ENCODE data around the gene DUS1L.

DUS1L gene

GRCh38 chr17:82084373-82085030, 18.9 kb upstream of the DUS1L start:
- H3K36me3 ChIP-seq (ENCODE audit: control insufficient read depth, insufficient read depth, low read length), result peaks cover 67% of the 10 kb centered on the region
- no peak overlapping the region for H3K23ac ChIP-seq (ENCODE audit: low read length)
- no peak overlapping the region for H3K4me3 ChIP-seq (ENCODE audit: low read length)
- H3K79me2 ChIP-seq (ENCODE audit: control insufficient read depth, insufficient read depth, low read length), result peaks cover 2% of the 10 kb centered on the region
- WGBS (ENCODE audit: extremely low coverage, insufficient coverage, low lambda C conversion rate), result no CpG with 5 or more reads among the region's 31 CpGs
- no peak overlapping the region for H2BK5ac ChIP-seq (ENCODE audit: low read length)
- peaks cover 9% of the 10 kb centered on the region for H3K79me1 ChIP-seq (ENCODE audit: low read length)
- no peaks in the 10 kb centered on the region for H3K27me3 ChIP-seq (ENCODE audit: insufficient read depth, low read length, poor library complexity)
- no peak overlapping the region for H2BK15ac ChIP-seq (replicated peaks; ENCODE audit: low read depth)
- no peak overlapping the region for H3K4me2 ChIP-seq (ENCODE audit: low read length)
- no peak overlapping the region for H3K4ac ChIP-seq (ENCODE audit: low read depth, low read length)
- DNase-seq, result no peak
- H3K56ac ChIP-seq (ENCODE audit: low read length), result no peak overlapping the region
- no peak overlapping the region for H3K18ac ChIP-seq (ENCODE audit: low read length)
- H2AK5ac ChIP-seq (ENCODE audit: low read length), result no peak overlapping the region
- H3K4me1 ChIP-seq (ENCODE audit: control insufficient read depth, low read depth, low read length), result no peaks in the 10 kb centered on the region
- no peak overlapping the region for H4K8ac ChIP-seq (ENCODE audit: low read depth, low read length)
- no peak overlapping the region for H3K9ac ChIP-seq (ENCODE audit: low read length)
- no peak overlapping the region for H4K5ac ChIP-seq (ENCODE audit: low read length)
- no peak overlapping the region for H3K27ac ChIP-seq (ENCODE audit: low read depth, low read length)
- no peak overlapping the region for H2BK120ac ChIP-seq (ENCODE audit: low read depth, low read length)

GRCh38 chr17:82083533-82084359, 18.1 kb upstream of the DUS1L start:
- Histone ChIP-seq H3K4ac (ENCODE audit: low read depth, low read length) (no peak overlapping the region), H3K9ac (ENCODE audit: low read length) (no peak overlapping the region), H2AK5ac (ENCODE audit: low read length) (no peak overlapping the region), H3K4me1 (ENCODE audit: control insufficient read depth, low read depth, low read length) (no peaks in the 10 kb centered on the region), H3K27me3 (ENCODE audit: insufficient read depth, low read length, poor library complexity) (no peaks in the 10 kb centered on the region), H4K5ac (ENCODE audit: low read length) (no peak overlapping the region), H3K18ac (ENCODE audit: low read length) (no peak overlapping the region), H2BK15ac (replicated peaks; ENCODE audit: low read depth) (no peak overlapping the region), H2BK5ac (ENCODE audit: low read length) (no peak overlapping the region), H3K4me3 (ENCODE audit: low read length) (no peak overlapping the region), H3K79me2 (ENCODE audit: control insufficient read depth, insufficient read depth, low read length) (peaks cover 2% of the 10 kb centered on the region), H3K79me1 (ENCODE audit: low read length) (peaks cover 7% of the 10 kb centered on the region), H4K8ac (ENCODE audit: low read depth, low read length) (no peak overlapping the region), H3K36me3 (ENCODE audit: control insufficient read depth, insufficient read depth, low read length) (peaks cover 66% of the 10 kb centered on the region), H3K56ac (ENCODE audit: low read length) (no peak overlapping the region), H2BK120ac (ENCODE audit: low read depth, low read length) (no peak overlapping the region), H3K4me2 (ENCODE audit: low read length) (no peak overlapping the region), H3K27ac (ENCODE audit: low read depth, low read length) (no peak overlapping the region), H3K23ac (ENCODE audit: low read length) (no peak overlapping the region)
- DNase-seq, result no peak
- no CpG with 5 or more reads among the region's 55 CpGs for WGBS (ENCODE audit: extremely low coverage, insufficient coverage, low lambda C conversion rate)

GRCh38 chr17:82083009-82083408, 17.4 kb upstream of the DUS1L start:
- H3K4me1 ChIP-seq (ENCODE audit: control insufficient read depth, low read depth, low read length), result no peaks in the 10 kb centered on the region
- no peak overlapping the region for H4K8ac ChIP-seq (ENCODE audit: low read depth, low read length)
- no peak overlapping the region for H3K4me2 ChIP-seq (ENCODE audit: low read length)
- no peak overlapping the region for H2BK15ac ChIP-seq (replicated peaks; ENCODE audit: low read depth)
- H2AK5ac ChIP-seq (ENCODE audit: low read length), result no peak overlapping the region
- no peak for DNase-seq
- no peak overlapping the region for H2BK120ac ChIP-seq (ENCODE audit: low read depth, low read length)
- no peak overlapping the region for H3K23ac ChIP-seq (ENCODE audit: low read length)
- H3K27me3 ChIP-seq (ENCODE audit: insufficient read depth, low read length, poor library complexity), result no peaks in the 10 kb centered on the region
- WGBS (ENCODE audit: extremely low coverage, insufficient coverage, low lambda C conversion rate), result no CpG with 5 or more reads among the region's 24 CpGs
- no peak overlapping the region for H3K56ac ChIP-seq (ENCODE audit: low read length)
- H2BK5ac ChIP-seq (ENCODE audit: low read length), result no peak overlapping the region
- H3K4me3 ChIP-seq (ENCODE audit: low read length), result no peak overlapping the region
- H3K4ac ChIP-seq (ENCODE audit: low read depth, low read length), result no peak overlapping the region
- H3K36me3 ChIP-seq (ENCODE audit: control insufficient read depth, insufficient read depth, low read length), result peaks cover 63% of the 10 kb centered on the region
- no peak overlapping the region for H3K9ac ChIP-seq (ENCODE audit: low read length)
- no peak overlapping the region for H3K27ac ChIP-seq (ENCODE audit: low read depth, low read length)
- H3K18ac ChIP-seq (ENCODE audit: low read length), result no peak overlapping the region
- no peak overlapping the region for H4K5ac ChIP-seq (ENCODE audit: low read length)
- H3K79me2 ChIP-seq (ENCODE audit: control insufficient read depth, insufficient read depth, low read length), result peaks cover 2% of the 10 kb centered on the region
- H3K79me1 ChIP-seq (ENCODE audit: low read length), result peaks cover 7% of the 10 kb centered on the region

GRCh38 chr17:82082456-82082855, 16.9 kb upstream of the DUS1L start:
- Histone ChIP-seq H3K23ac (ENCODE audit: low read length) (no peak overlapping the region), H4K5ac (ENCODE audit: low read length) (no peak overlapping the region), H2BK120ac (ENCODE audit: low read depth, low read length) (no peak overlapping the region), H3K4me2 (ENCODE audit: low read length) (no peak overlapping the region), H3K36me3 (ENCODE audit: control insufficient read depth, insufficient read depth, low read length) (peaks cover 59% of the 10 kb centered on the region), H3K79me2 (ENCODE audit: control insufficient read depth, insufficient read depth, low read length) (no peaks in the 10 kb centered on the region), H2BK15ac (replicated peaks; ENCODE audit: low read depth) (no peak overlapping the region), H3K4me3 (ENCODE audit: low read length) (no peak overlapping the region), H3K9ac (ENCODE audit: low read length) (no peak overlapping the region), H3K4ac (ENCODE audit: low read depth, low read length) (no peak overlapping the region), H3K79me1 (ENCODE audit: low read length) (peaks cover 5% of the 10 kb centered on the region), H3K56ac (ENCODE audit: low read length) (no peak overlapping the region), H2BK5ac (ENCODE audit: low read length) (no peak overlapping the region), H3K27me3 (ENCODE audit: insufficient read depth, low read length, poor library complexity) (no peaks in the 10 kb centered on the region), H3K18ac (ENCODE audit: low read length) (no peak overlapping the region), H3K27ac (ENCODE audit: low read depth, low read length) (no peak overlapping the region), H2AK5ac (ENCODE audit: low read length) (no peak overlapping the region), H4K8ac (ENCODE audit: low read depth, low read length) (no peak overlapping the region), H3K4me1 (ENCODE audit: control insufficient read depth, low read depth, low read length) (no peaks in the 10 kb centered on the region)
- no peak for DNase-seq
- WGBS (ENCODE audit: extremely low coverage, insufficient coverage, low lambda C conversion rate), result no CpG with 5 or more reads among the region's 19 CpGs

GRCh38 chr17:82081966-82082365, 16.4 kb upstream of the DUS1L start:
- no peak for DNase-seq
- no peak overlapping the region for H3K27ac ChIP-seq (ENCODE audit: low read depth, low read length)
- WGBS (ENCODE audit: extremely low coverage, insufficient coverage, low lambda C conversion rate), result no CpG with 5 or more reads among the region's 22 CpGs
- no peak overlapping the region for H3K56ac ChIP-seq (ENCODE audit: low read length)
- peaks cover 55% of the 10 kb centered on the region for H3K36me3 ChIP-seq (ENCODE audit: control insufficient read depth, insufficient read depth, low read length)
- no peak overlapping the region for H3K23ac ChIP-seq (ENCODE audit: low read length)
- no peaks in the 10 kb centered on the region for H3K4me1 ChIP-seq (ENCODE audit: control insufficient read depth, low read depth, low read length)
- H3K4ac ChIP-seq (ENCODE audit: low read depth, low read length), result no peak overlapping the region
- no peaks in the 10 kb centered on the region for H3K27me3 ChIP-seq (ENCODE audit: insufficient read depth, low read length, poor library complexity)
- H2BK5ac ChIP-seq (ENCODE audit: low read length), result no peak overlapping the region
- H3K4me3 ChIP-seq (ENCODE audit: low read length), result no peak overlapping the region
- H2AK5ac ChIP-seq (ENCODE audit: low read length), result no peak overlapping the region
- H4K8ac ChIP-seq (ENCODE audit: low read depth, low read length), result no peak overlapping the region
- no peak overlapping the region for H3K4me2 ChIP-seq (ENCODE audit: low read length)
- H3K79me1 ChIP-seq (ENCODE audit: low read length), result peaks cover 4% of the 10 kb centered on the region
- H2BK15ac ChIP-seq (replicated peaks; ENCODE audit: low read depth), result no peak overlapping the region
- H3K18ac ChIP-seq (ENCODE audit: low read length), result no peak overlapping the region
- H2BK120ac ChIP-seq (ENCODE audit: low read depth, low read length), result no peak overlapping the region
- H3K79me2 ChIP-seq (ENCODE audit: control insufficient read depth, insufficient read depth, low read length), result no peaks in the 10 kb centered on the region
- H3K9ac ChIP-seq (ENCODE audit: low read length), result no peak overlapping the region
- no peak overlapping the region for H4K5ac ChIP-seq (ENCODE audit: low read length)

Data from mesendoderm (in vitro differentiated cells).